GM20000 (cell line): ENCODE data around the gene VPS13D.
"Not testable (repeated sequence)": the region's sequence is repeated elsewhere in the genome, so short reads cannot be mapped to it uniquely, and the experiment has no call there.

Experiments
- DNase-seq: peaks from one replicate; pipeline ENCODE4 v3.0.0; 2012; ENCODE audit warnings: low spot score
- CTCF ChIP-seq: IDR thresholded peaks from 2 replicates; pipeline ENCODE4 v1.5.1; 2012; ENCODE audit warnings: mild to moderate bottlenecking, control low read depth; ENCODE audit errors: extremely low read depth, missing control alignments

VPS13D gene

GRCh38 chr1:12220890-12221289 is 8.9 kb upstream of the VPS13D start:
- TF ChIP-seq CTCF = no peak

DNA sequence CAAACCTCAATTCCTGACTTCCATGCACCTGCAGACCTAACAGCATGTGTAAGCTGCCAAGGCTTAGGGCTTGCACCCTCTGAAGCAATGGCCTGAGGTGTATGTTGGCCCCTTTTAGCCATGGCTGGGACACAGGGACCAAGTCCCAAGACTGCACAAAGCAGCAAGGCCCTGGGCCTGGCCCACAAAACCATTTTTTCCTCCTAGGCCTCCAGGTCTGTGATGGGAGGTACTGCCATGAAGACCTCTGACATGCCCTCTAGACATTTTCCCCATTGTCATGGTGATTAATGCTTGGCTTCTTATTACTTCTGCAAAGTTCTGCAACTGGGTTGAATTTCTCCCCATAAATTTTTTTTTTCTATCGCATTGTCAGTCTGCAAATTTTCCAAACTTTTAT is 7.1 kb upstream of the VPS13D start:
- DNase-seq = not testable (repeated sequence)

More at GRCh38 chr1:12220890-12221289, 8.9 kb upstream of the VPS13D start:
- no peak for DNase-seq

DNA sequence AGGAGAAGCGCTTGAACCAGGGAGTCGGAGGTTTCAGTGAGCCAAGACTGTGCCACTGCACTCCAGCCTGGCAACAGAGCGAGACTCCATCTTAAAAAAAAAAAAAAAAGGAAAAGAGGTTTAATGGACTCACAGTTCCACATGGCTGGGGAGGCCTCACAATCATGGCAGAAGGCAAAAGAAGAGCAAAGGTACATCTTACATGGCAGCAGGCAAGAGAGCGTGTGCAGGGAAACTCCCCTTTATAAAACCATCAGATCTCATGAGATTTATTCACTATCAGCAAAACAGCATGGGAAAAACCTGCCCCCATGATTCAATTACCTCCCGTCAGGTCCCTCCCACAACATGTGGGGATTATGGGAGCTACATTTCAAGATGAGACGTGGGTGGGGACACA is 5.7 kb upstream of the VPS13D start:
- not testable (repeated sequence) for DNase-seq

DNA sequence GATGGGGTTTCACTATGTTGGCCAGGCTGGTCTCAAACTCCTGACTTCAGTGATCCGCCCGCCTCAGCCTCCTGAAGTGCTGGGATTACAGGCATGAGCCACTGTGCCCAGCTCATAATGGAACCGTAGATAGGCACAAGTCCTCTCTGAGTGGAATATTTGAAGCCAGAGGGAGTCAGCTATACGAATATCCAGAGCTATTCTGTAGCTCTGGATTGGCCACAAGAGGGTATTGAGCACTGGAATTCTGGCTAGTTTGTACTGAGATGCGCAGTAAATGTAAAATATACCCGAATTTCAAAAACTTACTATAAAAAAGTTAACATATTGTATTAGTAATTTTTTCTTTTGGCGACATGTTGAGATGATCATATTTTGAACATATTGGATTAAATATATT is 851 bp upstream of the VPS13D start:
- TF ChIP-seq CTCF = no peak

DNA sequence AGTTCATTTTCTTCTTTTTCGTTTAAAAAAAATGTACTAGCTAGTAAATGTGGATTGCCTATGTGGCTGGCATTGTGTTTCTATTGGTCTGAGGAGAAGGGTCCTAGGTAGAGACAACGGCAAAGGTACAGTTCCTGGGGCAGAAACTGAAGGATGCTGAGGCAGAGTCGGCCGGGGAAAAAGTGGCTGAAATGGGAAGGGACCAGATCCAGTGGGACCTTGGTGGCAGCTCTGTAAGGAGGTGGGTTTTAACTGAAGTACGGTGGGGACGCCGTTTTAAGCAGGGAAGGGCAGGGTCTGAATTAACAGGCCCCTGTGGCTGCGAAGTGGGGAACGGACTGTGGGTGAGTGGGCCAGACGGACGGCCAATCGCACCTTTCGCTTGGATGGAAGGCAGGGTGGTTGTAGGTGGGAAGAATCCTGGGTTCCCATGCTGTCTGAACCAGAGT is 420 bp upstream of the VPS13D start:
- DNase-seq = no peak
- no peak for TF ChIP-seq CTCF

More for the DNA sequence above, 851 bp upstream of the VPS13D start:
- no peak for DNase-seq

DNA sequence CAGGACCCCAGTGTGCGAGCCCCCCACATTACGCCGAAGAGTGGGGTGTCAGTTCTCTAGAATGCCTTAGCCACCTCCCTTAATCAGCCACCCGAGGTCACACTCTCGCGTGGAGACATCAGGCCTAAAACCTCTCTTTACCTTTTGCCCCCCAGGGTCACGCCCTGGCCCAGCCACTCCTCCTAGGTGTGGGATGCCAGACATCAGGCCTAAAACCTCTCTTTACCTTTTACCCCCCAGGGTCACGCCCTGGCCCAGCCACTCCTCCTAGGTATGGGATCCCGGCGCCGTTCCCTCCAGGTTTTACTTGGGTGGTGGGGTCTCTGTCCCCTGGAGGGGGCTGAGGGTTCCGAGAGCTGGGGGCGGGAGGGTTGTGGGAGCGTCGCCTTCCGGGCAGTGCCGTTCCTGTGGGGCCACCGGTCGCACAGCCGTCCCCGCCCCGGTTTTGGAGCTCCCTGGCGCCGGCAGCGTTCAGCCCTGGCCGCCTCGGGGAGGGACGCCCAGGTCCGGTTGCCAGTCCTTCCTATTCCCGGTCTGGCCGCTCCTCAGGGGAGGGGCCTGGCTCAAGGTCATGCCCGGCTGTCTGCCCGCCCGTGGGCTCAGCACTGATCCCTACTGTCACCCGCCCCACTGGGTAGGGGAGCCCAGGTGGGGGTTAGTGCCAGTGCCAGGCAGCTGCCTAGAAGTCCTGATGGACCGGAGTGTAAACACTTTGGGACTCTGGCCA is 882 bp downstream of the VPS13D start:
- TF ChIP-seq CTCF = no peak
- peak; percentile 57 for DNase-seq

- TF ChIP-seq CTCF = no peak
- DNase-seq = no peak
Measured at GRCh38 chr1:12231276-12231595, 1.4 kb downstream of the VPS13D start.

DNA sequence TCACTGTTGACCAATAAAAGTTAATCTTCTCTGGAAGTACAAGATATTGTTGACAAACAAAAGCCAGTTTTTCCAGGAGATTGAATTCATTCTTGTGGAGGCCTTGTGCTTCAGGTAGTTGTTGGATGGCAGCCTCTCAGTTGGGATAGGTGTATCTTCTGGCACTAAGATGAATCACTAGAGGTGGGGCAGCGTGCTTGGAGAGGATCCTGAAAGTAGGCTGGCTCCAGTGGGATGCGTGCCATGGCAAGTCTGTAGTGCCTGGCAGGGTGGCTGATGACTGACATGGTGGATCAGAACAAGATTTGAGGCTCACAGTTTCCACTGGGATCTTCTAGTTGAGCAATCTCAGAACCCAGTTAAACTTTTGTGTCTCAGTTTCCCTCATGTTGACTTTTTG is 2.4 kb downstream of the VPS13D start:
- no peak for TF ChIP-seq CTCF

More for the DNA sequence above, 2.4 kb downstream of the VPS13D start:
- DNase-seq = no peak
